Vagina (tissue), 2 donors: ENCODE measurements around the gene ALG2.

Experiments
- CTCF ChIP-seq, 3 experiments: fragments of 450-650 bp in 2 of 3; fragments of 200-600 bp in 1 of 3; sonication (generic) in 1 of 3; IDR thresholded peaks; one replicate each; pipeline ENCODE4 v1.5.1; 2017 to 2019; ENCODE audit warnings: antibody characterized with exemption in 3 of 3, mild to moderate bottlenecking in 2 of 3, moderate library complexity in 2 of 3
- POLR2AphosphoS5 ChIP-seq, 2 donors: sonication (generic); formaldehyde crosslinking; IDR thresholded peaks; one replicate each; pipeline ENCODE4 v1.9.0; 2017; ENCODE audit warnings: antibody characterized with exemption in 2 of 2, mild to moderate bottlenecking in 2 of 2, low read depth in 1 of 2; ENCODE audit not compliant: insufficient read depth in 1 of 2

DNA sequence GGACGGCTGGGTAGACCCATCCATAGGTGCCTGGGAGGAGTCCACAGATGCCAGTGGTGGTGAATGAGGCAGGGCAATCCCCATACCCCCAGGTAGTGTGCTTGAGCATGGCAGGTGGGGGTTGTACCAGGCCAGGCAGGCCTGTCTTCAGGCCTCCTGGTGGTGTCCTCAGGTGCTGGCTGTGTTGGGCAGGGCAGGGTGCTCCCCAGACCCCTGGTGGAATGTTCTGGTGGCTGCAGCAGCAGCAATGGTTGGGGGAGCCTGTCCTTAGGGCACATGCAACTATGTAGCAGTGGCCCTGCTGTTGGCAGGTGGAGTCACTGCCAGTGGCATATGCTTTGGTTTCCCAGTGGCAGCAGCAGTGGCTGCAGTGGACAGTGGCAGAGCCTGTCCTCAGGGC lies 10.0 kb downstream of the ALG2 start:
- no peak for TF ChIP-seq CTCF (IDR thresholded peaks at IDR 0.05)
- TF ChIP-seq POLR2AphosphoS5 (IDR thresholded peaks at IDR 0.05; ENCODE audit: insufficient read depth in 1 of 2, low read depth in 1 of 2), result no peak
